ENCODE measurements around the gene STK17A.
"Not testable (repeated sequence)": the region's sequence is repeated elsewhere in the genome, so short reads cannot be mapped to it uniquely, and the experiment has no call there.

STK17A gene

DNA sequence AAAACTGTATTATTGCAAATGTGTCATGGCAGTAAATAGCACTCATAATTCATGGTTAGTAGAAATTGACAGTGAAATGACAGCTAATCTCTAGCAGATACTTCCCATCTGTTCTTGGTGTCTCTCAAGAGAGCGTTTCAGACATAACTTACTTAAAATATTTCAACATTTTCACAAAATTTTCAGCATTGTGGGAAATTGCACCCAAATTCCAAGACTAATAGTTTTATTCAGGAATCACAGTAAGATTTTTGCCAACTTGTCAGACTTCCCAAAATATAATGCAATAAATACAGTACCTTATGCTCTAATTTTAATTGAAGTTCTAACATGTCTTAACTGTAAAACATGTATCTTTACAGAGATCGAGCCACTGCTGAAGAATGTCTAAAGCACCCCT, 41.2 kb downstream of the STK17A start:
- H3K27ac ChIP-seq: no peak overlapping the region
- H3K4me3 ChIP-seq (ENCODE audit: low read depth, low read length): no peak overlapping the region
- H3K36me3 ChIP-seq (replicated peaks): peaks cover 52% of the 10 kb centered on the region
- no peaks in the 10 kb centered on the region for H3K27me3 ChIP-seq (replicated peaks)
- TF ChIP-seq, protein P1, sequence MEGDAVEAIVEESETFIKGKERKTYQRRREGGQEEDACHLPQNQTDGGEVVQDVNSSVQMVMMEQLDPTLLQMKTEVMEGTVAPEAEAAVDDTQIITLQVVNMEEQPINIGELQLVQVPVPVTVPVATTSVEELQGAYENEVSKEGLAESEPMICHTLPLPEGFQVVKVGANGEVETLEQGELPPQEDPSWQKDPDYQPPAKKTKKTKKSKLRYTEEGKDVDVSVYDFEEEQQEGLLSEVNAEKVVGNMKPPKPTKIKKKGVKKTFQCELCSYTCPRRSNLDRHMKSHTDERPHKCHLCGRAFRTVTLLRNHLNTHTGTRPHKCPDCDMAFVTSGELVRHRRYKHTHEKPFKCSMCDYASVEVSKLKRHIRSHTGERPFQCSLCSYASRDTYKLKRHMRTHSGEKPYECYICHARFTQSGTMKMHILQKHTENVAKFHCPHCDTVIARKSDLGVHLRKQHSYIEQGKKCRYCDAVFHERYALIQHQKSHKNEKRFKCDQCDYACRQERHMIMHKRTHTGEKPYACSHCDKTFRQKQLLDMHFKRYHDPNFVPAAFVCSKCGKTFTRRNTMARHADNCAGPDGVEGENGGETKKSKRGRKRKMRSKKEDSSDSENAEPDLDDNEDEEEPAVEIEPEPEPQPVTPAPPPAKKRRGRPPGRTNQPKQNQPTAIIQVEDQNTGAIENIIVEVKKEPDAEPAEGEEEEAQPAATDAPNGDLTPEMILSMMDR (IDR thresholded peaks at IDR 0.05; ENCODE audit: low read depth, low read length, missing control alignments): no peak
- in situ Hi-C loops (cut with HindIII; ENCODE audit: low pct_ligation_motif_present, low sequenced_read_pairs): no loop called here
- DNase-seq: no peak

DNA sequence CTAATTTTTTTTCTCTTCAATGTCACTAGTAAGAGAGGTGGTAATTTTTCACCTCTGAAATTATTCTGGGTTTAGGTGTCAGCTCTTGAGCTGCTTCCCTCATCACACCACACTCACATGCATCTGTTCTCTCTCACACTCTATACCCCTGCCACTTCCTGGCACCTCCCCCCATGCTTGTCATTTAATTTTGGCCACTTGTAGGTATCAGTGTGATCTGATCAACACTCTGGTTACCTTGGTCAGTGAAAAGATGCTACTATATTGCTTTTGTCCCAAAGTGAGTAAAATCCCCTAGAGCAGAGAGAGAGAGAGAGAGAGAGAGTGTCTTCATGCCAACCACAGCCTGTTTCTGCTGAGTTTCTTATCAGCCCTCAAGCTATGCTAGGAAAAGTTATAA, 42.5 kb downstream of the STK17A start:
- H3K27ac ChIP-seq: no peak overlapping the region
- H3K27me3 ChIP-seq (replicated peaks): no peaks in the 10 kb centered on the region
- DNase-seq: no peak
- peaks cover 46% of the 10 kb centered on the region for H3K36me3 ChIP-seq (replicated peaks)
- in situ Hi-C loops (cut with HindIII; ENCODE audit: low pct_ligation_motif_present, low sequenced_read_pairs): no loop called here
- H3K4me3 ChIP-seq (ENCODE audit: low read depth, low read length): no peak overlapping the region
- TF ChIP-seq, protein P1 (IDR thresholded peaks at IDR 0.05; ENCODE audit: low read depth, low read length, missing control alignments): no peak

DNA sequence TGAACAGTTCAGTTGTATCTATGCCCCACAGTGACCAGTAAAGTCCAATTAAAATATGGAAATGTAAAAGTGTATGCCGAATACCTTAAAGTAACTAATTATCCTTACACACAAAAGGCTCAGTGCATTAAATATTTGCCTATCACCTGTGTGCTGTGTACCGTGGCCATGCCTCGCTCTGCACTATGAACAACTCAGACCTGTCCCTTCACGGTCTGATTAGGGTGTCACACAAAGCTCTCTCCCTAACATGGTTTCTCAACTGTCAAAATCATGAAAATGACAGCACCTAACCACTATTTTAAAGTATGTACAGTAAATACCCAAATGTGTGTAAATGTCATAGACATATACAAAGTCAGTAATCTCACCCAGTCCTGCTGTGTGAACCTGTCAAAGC, 43.1 kb downstream of the STK17A start:
- in situ Hi-C loops (cut with HindIII; ENCODE audit: low pct_ligation_motif_present, low sequenced_read_pairs): no loop called here
- H3K4me3 ChIP-seq (ENCODE audit: low read depth, low read length): no peak overlapping the region
- TF ChIP-seq, protein P1 (IDR thresholded peaks at IDR 0.05; ENCODE audit: low read depth, low read length, missing control alignments): no peak
- H3K27ac ChIP-seq: no peak overlapping the region
- peaks cover 46% of the 10 kb centered on the region for H3K36me3 ChIP-seq (replicated peaks)
- no peak for DNase-seq
- H3K27me3 ChIP-seq (replicated peaks): no peaks in the 10 kb centered on the region

DNA sequence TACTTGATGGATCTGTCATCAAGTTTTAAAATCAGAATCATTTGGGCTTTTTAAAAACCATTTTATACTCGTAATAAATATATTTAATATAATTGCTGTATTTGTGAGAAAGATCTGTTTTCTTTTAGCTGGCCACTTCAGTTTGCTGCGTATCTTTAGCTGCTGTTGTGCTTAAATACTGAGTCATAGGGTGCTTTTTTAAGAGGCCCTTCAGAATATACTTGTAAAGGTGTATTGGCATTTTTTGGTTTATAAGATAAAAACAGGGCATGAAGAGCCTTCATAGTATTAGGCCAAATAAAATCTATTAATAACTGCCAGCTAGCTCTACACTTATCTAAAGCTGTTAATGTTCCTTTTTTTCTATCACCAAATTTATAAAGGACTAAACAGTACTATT, 43.8 kb downstream of the STK17A start:
- DNase-seq: no peak
- no peaks in the 10 kb centered on the region for H3K27me3 ChIP-seq (replicated peaks)
- TF ChIP-seq, protein P1 (IDR thresholded peaks at IDR 0.05; ENCODE audit: low read depth, low read length, missing control alignments): no peak
- in situ Hi-C loops (cut with HindIII; ENCODE audit: low pct_ligation_motif_present, low sequenced_read_pairs): no loop called here
- peaks cover 48% of the 10 kb centered on the region for H3K36me3 ChIP-seq (replicated peaks)
- H3K4me3 ChIP-seq (ENCODE audit: low read depth, low read length): no peak overlapping the region
- H3K27ac ChIP-seq: no peak overlapping the region

DNA sequence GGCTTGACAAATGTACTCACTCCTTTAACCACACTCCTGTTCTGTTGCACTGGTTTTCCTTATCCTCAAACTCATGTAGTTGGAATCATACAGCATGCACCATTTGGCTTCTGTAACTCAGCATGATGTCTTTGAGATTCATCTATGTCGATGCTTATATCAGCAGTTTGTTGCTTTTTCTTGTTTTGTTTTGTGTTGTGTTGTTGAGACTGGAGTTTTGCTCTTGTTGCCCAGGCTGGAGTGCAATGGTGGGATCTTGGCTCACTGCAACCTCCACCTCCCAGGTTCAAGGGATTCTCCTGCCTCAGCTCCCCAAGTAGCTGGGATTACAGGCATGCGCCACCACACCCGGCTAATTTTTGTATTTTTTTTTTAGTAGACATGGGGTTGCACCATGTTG, 44.9 kb downstream of the STK17A start:
- H3K27me3 ChIP-seq (replicated peaks); H3K4me3 ChIP-seq (ENCODE audit: low read depth, low read length); H3K27ac ChIP-seq; in situ Hi-C loops (cut with HindIII; ENCODE audit: low pct_ligation_motif_present, low sequenced_read_pairs); DNase-seq: not testable (repeated sequence)
- peaks cover 55% of the 10 kb centered on the region for H3K36me3 ChIP-seq (replicated peaks)

DNA sequence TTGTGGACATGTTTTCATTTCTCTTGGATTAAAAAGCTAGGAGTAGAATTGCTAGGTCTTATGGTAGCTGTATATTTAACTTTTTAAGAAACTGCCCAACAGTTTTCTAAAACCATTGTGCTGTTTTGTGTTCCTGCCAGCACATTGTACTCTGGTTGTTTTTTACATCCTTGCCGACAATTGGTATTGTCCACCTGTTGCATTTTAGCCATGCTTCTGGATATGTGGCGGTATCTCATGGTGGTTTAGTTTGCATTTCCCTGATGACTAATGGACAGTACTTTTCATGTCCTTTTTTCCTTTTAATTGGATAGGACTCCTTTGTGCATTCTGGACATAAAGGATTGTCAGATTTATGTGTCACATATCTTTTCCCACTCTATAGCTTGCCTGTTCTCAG, 45.5 kb downstream of the STK17A start:
- Histone ChIP-seq H3K27me3 (replicated peaks) (no peaks in the 10 kb centered on the region), H3K4me3 (ENCODE audit: low read depth, low read length) (no peak overlapping the region), H3K36me3 (replicated peaks) (peaks cover 60% of the 10 kb centered on the region), H3K27ac (no peak overlapping the region)
- in situ Hi-C loops (cut with HindIII; ENCODE audit: low pct_ligation_motif_present, low sequenced_read_pairs): no loop called here
- TF ChIP-seq, protein P1 (IDR thresholded peaks at IDR 0.05; ENCODE audit: low read depth, low read length, missing control alignments): no peak
- no peak for DNase-seq
